Activated CD8-positive, alpha-beta memory T cell treated with anti-CD3 and anti-CD28 coated beads for 48 hours (primary cell): ENCODE measurements around the gene AQP12A.
"Not testable (repeated sequence)": the region's sequence is repeated elsewhere in the genome, so short reads cannot be mapped to it uniquely, and the experiment has no call there.

Source experiments
- DNase-seq, 3 experiments: peaks; one replicate each; pipeline ENCODE4 v3.0.0-alpha.2; 2020; ENCODE audit warnings: low read depth in 2 of 3, low spot score in 2 of 3

Gene AQP12A

GRCh38 chr2:240687741-240688552 lies 3.7 kb upstream of the AQP12A start:
- DNase-seq, result no peak

GRCh38 chr2:240688553-240688919 lies 3.1 kb upstream of the AQP12A start:
- DNase-seq, result no peak

GRCh38 chr2:240689975-240690374 lies 1.7 kb upstream of the AQP12A start:
- no peak for DNase-seq

GRCh38 chr2:240690421-240691074 lies 1.1 kb upstream of the AQP12A start:
- DNase-seq, result not testable (repeated sequence)

- DNase-seq, result not testable (repeated sequence)
Measured at GRCh38 chr2:240691075-240691427, 615 bp upstream of the AQP12A start.

GRCh38 chr2:240692583-240693561 lies 1.2 kb downstream of the AQP12A start:
- not testable (repeated sequence) for DNase-seq

- DNase-seq, result not testable (repeated sequence)
Measured at GRCh38 chr2:240694304-240694703, 2.6 kb downstream of the AQP12A start.

GRCh38 chr2:240695593-240695992 lies 3.9 kb downstream of the AQP12A start:
- DNase-seq, result not testable (repeated sequence)

- DNase-seq, result not testable (repeated sequence)
Measured at GRCh38 chr2:240696469-240696868, 4.8 kb downstream of the AQP12A start.

- not testable (repeated sequence) for DNase-seq
Measured at GRCh38 chr2:240698852-240699561, 7.3 kb downstream of the AQP12A start.

- DNase-seq, result not testable (repeated sequence)
Measured at GRCh38 chr2:240699835-240700234, 8.2 kb downstream of the AQP12A start.

- DNase-seq, result not testable (repeated sequence)
Measured at GRCh38 chr2:240700616-240701015, 8.9 kb downstream of the AQP12A start.

- no peak for DNase-seq
Measured at GRCh38 chr2:240701091-240701735, 9.5 kb downstream of the AQP12A start.

- no peak for DNase-seq
Measured at GRCh38 chr2:240701736-240702639, 10.3 kb downstream of the AQP12A start.

- DNase-seq, result no peak
Measured at GRCh38 chr2:240702640-240703011, 11.0 kb downstream of the AQP12A start.

- DNase-seq, result no peak
Measured at GRCh38 chr2:240703417-240704341, 12.0 kb downstream of the AQP12A start.

GRCh38 chr2:240704651-240705050 lies 13.0 kb downstream of the AQP12A start:
- no peak for DNase-seq

- no peak for DNase-seq
Measured at GRCh38 chr2:240705204-240705791, 13.6 kb downstream of the AQP12A start.
